HG03097 (cell line): ENCODE results near the gene BEX3.

Experiments
- ATAC-seq: cut with Tn5 transposase; IDR thresholded peaks from one replicate; pipeline ENCODE4 v1.9.1; 2021; ENCODE audit not compliant: unreplicated experiment, low FRiP score

Gene BEX3

GRCh38 chrX:103417933-103418332, 41.6 kb downstream of the BEX3 start:
- ATAC-seq, result no peak

- ATAC-seq, result no peak
Observed at GRCh38 chrX:103418811-103419340, 42.5 kb downstream of the BEX3 start.

- ATAC-seq, result no peak
Observed at GRCh38 chrX:103423955-103424638, 47.8 kb downstream of the BEX3 start.
